HT-29 (cell line): ENCODE data around the gene APOM. TPM values are rescaled to one million over a fixed set of nuclear protein-coding genes. Genes with fewer than 3 reads are reported as not detected.
A peak's percentile ranks its signal among the peaks of the same experiment; 100 is the strongest.

Experiments used
- DNase-seq: peaks from one replicate; pipeline ENCODE4 v3.0.0-alpha.2; 2015; ENCODE audit warnings: low spot score
- total RNA-seq: library from RNA; depleted of rRNA; stranded (reverse); fragments of >200 nt; shearing (Covaris generic); gene quantifications from 2 replicates; pipeline ENCODE4 v1.2.3, GENCODE V29; 2014

APOM gene
- total RNA-seq, 1 experiment from 2014 or later = 4.2 TPM

DNA sequence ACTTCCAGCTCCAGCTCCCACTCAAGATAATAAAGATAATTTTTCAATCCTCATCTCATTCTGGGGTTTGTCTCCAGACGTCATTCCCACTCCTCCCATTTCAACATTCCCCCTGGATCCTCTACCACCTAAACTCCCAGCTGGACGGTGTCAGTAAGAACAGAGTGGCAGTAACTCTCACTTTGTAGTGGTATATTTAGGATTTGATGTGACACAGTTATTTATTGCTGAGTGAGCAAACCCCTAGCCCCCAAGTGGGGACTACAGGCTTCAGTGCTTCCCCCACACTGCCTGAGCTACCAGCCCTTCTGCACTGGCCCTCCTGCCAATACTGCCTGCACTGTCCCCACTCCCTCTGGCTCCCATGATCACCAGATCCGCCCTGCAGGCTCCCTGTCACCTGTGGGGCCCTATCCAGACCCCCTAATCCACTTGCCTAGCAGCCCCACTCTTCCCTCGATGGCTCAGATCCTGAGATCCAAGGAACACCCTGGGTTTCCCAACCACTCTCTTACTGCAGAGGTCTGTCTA lies 2.5 kb downstream of the APOM start:
- no peak for DNase-seq

DNA sequence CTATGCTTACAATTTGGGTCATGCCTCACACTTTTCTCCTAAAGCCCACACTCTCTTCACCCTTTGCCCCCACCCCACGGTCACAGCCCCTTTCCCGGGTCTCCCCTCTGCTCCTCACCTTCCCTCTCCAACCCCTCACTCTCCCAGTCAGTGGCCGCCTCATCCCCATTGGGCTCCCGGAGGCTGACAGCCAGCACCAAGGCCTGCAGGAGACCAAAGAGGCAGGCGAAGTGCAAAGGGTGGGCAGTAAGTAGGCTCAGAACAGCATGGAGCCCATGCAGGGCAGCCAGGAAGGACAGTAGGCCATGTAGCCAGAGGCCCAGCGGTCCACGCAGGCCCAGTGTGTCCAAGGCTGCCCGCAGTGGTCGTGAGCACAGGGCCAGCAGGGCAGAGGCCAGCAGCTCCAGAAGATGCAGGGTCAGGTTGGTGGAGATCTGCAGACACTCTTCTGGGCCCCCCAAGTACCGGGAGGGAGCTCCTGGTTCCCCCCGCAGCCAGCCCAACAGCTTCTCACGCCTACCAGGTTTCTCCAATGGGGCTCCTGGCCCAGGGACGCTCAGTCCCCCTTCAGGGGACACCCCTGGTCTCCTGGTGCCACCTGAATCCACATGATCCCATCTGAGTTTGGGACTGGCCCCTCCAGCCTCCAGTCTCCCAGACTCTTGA lies 3.4 kb downstream of the APOM start:
- no peak for DNase-seq

DNA sequence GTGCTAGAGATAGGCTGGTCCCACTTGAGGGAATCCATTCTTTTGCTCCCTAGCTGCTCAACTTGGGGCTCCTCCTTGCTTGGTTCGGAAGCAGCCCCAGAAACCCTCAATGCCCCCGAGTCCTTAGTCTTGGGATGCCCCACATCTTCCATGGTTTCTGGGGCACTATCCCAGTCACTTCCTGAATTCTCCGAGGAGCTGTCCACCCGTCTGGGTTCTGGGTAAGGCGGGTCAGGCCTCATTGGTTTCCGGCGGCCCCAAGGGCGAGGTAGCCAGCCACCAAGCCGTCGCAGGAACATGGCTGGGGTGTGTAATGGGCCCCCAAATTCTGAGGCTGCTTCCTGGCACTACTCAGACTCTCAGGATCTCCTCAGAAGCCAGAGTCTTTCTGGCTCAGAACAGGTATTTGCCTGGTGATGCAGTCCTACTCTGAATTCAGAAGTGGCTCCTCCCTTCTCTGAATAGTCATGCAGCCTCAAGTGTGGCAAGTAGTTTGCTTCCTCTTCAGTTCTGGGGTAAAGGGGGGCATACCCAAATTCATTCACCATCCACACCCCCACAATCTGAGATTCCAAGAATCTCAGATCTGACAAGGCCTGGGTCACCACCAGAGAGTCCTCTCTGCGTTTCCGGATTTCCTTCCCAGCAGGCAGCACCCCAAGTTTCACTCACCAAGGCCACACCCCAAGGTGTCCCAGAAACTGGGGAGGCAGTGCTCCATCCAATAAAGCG lies 4.1 kb downstream of the APOM start:
- DNase-seq = peak; percentile 56

DNA sequence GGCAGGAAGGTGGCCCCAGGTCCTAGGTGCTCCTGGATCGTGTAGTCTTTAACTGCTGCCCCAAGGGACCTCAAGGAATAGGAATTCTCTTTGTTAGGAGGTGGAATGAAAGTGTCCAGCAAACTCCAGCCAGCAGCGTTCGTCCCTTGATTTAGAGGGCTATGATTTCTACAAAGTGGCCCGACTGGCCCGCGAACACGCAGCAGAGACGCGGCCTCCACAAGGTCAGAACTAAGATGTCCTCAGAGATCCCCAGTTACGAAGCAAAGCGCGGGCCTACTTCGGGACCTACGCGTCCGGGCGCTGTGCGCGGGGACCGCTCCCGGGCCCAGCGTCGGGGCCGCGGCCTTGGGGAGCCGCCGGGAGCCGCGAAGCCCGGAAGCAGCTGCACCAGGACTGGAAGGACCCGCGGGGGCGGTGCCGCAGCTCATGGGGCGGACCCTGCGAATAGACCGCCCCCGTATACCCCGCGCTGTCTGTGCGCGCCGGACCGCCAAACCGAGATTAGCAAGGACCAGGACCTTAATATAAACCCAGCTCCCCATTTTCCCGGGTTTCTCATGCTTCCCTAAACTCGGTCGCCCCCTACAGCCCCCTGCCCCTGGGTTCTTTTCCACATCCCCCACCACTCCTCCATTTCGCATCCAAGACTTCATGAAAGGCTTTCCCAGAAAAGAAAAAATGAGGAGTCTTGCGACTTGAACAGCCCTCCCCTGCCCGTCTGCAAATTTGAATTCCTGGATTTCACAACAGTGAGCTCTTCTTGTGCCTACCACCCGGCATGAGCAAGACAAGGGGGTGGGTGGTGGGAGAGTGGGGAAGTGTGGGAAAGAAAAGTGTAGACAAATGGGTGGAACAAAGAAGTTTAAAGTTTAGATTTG lies 4.9 kb downstream of the APOM start, which contains the start of gene C6orf47:
TSS of gene C6orf47 (minus strand) at position 398 of the 881 bp plus-strand sequence. CDS start 831 bp downstream, outside the sequence.
- DNase-seq = peak; percentile 86

DNA sequence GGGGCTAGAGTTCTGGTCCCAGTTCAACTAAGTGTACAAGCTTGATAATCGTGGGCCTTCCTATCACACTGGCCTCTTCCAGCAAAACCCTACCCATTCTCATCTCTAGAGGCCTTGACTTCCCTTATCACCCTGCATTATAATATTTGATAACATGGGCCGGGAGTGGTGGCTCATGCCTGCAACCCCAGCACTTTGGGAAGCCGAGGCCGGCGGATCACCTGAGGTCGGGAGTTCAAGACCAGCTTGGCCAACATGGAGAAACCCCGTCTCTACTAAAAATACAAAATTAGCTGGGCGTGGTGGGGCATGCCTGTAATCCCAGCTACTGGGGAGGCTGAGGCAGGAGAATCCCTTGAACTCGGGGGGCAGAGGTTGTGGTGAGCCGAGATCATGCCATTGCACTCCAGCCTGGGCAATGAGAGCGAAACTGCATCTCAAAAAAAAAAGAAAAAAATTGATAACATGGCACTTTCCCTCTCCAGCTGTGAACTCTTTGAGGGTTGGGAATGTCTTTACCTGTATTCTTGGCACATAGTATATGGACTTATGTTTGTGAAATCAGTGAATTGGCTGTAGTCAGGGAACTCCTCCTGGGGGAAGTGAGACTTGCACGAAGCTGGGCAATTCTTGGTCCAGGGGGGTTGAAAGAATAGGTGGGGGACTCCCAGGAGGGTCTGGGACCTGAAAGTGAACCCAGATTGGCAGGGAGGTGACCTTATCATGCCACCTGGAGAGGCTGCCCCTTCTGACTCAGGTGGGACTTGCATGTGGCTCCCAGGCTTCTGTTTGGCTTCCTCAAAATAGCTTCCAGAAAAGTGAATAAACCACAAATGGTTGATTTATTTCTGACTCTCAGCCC lies 5.8 kb downstream of the APOM start:
- DNase-seq = no peak

DNA sequence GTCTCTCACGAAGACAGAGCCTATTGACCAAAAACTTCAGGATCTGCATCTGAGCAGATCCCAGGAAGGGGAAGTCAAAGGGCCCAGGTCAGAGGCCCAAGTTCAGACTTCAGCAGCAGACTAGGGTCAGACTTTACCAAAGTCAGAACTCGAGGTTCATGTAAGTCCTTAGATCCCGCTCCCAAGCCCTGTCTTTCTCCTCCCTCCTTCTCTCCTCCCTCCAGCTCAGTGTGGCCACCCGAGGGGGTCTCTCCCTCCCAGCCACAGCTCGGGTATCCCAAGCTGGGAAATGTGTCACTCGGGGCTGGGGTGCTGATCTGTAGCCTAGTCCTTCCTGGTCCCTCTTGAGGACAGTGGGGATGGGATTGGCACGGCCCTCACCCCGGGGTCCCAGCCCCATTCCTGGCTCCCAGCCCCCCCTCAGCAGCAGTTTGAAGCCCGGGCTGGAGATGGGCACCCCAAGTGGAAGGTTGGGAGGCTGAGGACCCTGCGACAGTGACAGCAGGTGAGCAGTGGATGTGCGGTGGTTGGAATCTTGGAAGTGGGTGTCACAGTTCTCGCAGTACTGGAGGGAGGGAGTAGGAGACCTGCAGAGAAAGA lies 6.5 kb downstream of the APOM start:
- DNase-seq = no peak

DNA sequence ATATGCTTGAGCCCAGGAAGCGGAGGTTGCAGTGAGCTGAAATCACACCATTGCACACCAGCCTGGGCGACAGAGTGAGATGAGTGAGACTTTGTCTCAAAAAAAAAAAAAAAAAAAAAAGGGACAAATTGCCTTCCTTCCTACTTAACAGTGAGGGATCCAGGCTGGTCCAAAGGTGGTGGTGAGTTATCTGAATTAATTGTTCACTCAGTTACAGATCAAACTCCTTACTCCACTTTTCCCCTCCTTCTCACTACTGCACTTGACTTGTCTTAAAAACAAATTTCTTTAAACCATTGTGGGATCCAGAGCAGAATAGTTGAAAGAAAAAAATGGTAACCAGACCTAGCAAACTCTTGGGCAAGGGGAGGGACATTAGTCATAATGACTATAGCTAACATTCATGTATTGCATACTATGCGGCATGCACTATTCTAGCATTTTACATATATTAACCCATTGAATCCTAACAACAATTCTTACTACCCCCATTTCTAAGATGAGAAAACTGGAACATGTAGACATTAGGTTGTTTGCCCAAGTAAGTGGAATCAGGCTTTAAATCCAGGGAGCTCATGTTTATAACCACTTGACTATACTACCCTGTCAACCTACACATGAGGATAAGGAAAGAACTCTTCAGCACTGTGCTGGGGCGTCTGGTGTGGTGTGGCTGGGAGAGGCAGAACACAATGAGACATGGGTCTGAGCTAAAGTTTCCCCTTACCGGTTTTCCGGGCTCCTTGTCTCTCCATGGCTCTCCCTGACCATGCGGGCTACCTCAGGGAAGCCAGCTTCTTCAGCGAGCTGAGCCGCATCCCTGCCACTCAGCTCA lies 7.6 kb downstream of the APOM start:
- no peak for DNase-seq

DNA sequence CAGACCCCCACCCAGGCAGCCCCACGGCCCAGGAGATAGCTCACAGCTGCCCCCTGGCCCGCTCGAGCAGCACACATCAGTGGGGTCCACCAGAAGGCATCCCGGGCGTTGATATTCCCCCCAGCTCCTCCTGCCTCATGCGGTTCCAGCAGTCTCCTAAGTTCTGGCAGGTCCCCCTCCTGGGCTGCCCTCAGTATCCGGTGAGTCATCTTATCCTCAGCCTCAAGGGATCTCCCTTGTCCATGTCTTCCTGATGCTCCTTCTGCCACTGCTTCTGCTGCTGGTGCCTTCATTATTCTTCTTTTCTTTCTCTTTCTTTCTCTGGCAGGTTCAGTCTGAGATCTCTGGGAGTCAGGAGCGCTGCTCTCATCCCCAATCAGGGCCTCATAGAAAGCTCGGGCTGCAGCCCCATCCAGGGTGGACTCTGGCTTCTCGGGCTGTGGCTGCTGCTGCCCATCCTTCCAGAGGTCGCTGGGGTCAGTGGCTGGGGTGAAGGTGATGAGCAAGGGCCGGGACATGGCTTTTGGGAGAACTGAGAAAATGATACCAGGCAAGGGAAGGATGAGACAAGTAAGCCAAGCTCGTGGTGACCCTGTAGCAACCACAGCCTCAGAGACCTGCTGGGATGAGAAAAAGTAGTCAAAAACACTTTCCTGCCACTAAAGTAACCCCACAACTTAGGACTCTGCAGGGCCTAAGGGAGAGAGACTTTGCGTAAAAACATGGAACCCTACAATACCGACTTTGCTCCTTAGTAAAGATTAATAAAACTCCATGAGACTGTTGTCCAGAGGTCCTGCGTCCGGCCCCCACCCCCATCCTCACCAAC lies 8.5 kb downstream of the APOM start:
- DNase-seq = no peak

DNA sequence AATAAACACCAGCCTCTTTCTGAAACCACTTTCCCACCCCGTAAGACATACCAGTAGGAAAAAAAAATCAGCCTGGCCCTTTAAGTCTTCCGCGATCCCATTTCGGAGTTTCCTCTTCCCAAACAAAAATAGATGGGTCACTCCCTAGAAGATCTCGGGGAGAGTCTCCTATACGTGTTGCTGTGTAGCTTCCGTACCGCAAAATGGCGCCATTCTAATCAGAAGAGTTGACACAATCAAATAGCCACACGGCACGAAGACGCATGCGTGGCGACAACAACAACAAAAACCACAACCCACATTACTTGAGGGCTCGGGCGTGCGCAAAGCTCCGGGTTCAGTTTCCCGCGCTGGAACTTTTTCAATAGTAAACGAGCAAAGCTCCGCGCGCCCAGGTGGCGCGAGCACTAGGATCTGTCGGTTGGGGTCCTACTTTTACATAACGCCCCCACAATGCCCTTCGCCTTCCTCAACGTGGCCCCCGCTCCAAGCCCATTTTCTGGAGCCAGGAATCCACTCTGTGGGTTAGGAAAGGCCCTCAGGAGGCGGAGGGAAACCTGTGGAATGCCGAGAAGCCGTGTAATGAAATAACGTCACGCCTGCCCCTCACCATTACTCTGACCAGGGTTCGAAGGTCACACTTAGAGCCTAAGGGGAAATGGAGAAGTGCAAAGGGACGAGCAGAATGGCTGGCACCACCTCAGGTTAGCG lies 9.3 kb downstream of the APOM start, which contains the start of gene GPANK1:
TSS of gene GPANK1 (minus strand) at position 208 of the 711 bp plus-strand sequence. CDS start 519 bp downstream, outside the sequence.
- DNase-seq = peak; percentile 91

DNA sequence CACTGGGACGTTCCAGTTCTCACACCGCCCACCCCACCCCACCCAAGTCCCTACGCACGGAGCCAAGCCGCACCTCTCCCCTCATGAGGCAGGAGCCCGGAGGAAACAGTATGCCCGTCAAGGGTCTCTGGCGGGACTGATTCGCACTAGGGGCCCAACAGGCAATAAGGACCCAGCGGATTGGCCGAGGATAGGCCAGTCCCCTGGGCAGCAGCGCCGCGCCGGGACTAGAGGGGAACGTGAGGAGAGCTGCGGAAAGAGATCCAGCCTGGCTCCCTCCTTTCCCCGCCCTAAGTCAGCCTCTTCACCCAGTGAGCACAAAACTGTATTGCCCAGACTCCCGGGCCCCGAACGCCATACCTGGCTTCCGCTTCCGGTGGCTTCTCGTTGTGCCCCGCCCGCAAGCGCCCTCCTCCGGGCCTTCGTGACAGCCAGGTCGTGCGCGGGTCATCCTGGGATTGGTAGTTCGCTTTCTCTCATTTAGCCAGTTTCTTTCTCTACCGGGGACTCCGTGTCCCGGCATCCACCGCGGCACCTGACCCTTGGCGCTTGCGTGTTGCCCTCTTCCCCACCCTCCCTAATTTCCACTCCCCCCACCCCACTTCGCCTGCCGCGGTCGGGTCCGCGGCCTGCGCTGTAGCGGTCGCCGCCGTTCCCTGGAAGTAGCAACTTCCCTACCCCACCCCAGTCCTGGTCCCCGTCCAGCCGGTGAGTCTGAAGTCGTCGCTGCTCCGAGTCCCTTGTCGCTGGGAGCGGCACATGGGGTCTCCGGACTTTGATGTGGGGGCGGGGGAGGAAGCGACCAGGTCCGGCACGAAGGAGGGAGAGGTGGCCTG lies 10.0 kb downstream of the APOM start, which contains the start of gene CSNK2B:
TSS of gene CSNK2B (plus strand) at position 580 of the 836 bp plus-strand sequence. CDS start 752 bp downstream, outside the sequence.
- peak; percentile 97 for DNase-seq

DNA sequence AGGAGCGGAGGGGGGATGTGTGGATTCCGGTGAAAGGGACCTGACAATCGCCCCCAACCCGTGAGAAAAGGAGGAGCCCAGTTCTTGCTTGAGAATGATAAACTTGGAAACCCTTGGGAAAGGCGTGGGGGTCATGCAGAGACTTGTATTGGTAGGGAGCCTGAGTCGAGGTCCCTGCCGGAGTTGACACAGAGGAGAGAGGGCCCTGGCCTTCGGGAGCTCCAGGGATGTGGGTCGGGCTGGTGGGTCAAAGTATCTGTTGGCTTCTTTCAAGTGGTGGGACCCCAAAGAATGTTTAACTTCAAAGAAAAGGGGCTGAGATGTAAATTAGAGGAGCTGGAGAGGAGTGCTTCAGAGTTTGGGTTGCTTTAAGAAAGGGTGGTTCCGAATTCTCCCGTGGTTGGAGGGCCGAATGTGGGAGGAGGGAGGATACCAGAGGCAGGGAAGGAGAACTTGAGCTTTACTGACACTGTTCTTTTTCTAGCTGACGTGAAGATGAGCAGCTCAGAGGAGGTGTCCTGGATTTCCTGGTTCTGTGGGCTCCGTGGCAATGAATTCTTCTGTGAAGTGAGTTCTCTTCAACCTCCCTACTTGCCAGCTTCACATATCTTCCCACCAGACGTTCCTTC lies 10.8 kb downstream of the APOM start:
- DNase-seq = no peak

DNA sequence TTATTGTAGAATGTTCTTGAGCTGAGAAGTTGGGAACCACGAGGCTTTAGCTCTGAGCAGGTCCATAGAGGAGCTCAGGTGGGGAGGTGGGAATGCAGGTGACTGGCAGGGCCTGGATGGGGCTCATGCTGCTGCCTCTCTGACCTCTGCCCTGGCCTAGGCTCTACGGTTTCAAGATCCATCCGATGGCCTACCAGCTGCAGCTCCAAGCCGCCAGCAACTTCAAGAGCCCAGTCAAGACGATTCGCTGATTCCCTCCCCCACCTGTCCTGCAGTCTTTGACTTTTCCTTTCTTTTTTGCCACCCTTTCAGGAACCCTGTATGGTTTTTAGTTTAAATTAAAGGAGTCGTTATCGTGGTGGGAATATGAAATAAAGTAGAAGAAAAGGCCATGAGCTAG lies 14.0 kb downstream of the APOM start, which contains the start of gene LY6G5B:
TSS of gene LY6G5B (plus strand) at position 301 of the 400 bp plus-strand sequence. CDS start 975 bp downstream, outside the sequence.
- DNase-seq = no peak

DNA sequence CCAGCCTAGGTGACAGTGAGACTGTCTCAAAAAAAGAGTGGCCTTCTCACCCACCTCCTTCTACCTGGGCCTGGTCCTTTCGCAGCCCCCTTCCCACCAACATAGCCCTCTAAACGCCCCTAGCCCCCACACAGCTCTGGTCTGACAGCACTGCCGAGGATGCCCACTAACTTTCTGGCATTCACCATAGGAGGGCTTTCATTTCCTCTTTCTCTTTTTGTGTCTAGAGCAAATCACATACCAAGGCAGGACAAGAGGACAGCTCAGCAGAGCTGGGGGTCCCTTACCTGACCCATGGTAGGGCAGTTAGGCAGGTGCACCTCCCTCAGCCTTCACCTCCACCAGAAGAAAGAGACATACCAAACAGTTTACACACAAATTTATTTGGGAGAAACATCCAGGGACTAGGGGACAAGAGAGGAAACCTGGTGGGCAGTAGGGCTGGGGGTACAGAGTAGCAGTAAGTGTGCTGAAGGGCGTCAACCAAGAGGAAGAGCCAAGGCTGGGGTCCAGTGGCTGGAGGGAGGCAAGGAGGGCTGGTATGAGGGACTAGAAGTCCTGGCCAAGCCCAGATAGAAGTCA lies 20.7 kb downstream of the APOM start:
- DNase-seq = no peak

DNA sequence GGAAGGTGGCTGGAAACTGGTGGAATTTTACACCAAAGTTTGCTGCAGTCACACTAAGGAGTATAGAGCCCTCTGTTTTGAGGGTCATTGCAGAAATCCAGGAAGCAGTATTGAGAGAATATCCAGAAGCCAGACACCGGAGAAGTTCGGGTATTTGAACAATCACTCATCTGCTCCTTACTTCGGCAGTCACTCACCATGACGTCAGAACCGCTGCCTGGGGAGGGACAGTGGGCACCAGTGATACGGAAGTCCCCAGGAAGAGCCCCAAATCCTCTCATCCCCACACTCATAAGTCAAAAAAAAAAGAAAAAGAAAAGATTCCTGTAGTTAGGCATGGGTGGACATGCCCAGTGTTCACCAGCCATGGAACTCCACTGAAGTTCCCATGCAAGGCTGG lies 21.2 kb downstream of the APOM start:
- DNase-seq = no peak

DNA sequence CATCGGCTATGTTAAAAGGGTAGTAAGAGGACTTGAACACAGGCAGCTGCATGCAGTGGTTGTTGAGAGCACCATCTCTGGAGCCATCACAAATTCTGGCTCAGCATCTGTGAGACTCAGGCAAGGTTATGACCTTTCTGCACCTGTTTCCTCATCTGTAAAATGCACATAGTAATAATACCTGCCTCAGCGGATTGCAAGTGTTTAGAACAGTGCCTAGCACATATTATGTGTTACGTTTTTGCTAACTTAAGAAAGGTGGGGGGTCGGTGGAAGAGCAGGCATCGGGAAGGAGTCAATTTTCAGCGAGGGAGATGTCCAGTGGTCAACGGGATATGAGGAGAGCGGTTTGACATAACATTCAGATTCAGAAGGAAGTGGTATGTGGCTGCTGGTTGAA lies 22.3 kb downstream of the APOM start:
- DNase-seq = no peak
